ENCODE measurements around the gene ANKH. TPM values are rescaled to one million over a fixed set of nuclear protein-coding genes. Genes with fewer than 3 reads are reported as not detected.

Gene ANKH
- total RNA-seq, 1 experiment from 2014 or later: 13.9 TPM

- BruUV-seq (replicated peaks): no TSS peak
- peaks cover 8% of the 10 kb centered on the region for H3K4me1 ChIP-seq (ENCODE audit: insufficient read depth, low read length, poor library complexity, severe bottlenecking)
- intact Hi-C loops (cut with micrococcal nuclease; ENCODE audit: unreplicated experiment): no loop called here
- H3K36me3 ChIP-seq (ENCODE audit: insufficient read depth, low read length, poor library complexity, severe bottlenecking): no peaks in the 10 kb centered on the region
- ChIA-PET CTCF (no interaction called here), POLR2A (ENCODE audit: low non-redundant PET) (no interaction called here)
- H3K4me3 ChIP-seq (ENCODE audit: low read depth, low read length, poor library complexity, severe bottlenecking): no peak overlapping the region
- H3K27me3 ChIP-seq (replicated peaks; ENCODE audit: insufficient read depth, low read depth, low read length, poor library complexity): no peaks in the 10 kb centered on the region
- TF ChIP-seq EZH2 (IDR thresholded peaks at IDR 0.05; ENCODE audit: borderline replicate concordance, low read depth, low read length, poor library complexity, severe bottlenecking): no peak
- TF ChIP-seq, protein P1, sequence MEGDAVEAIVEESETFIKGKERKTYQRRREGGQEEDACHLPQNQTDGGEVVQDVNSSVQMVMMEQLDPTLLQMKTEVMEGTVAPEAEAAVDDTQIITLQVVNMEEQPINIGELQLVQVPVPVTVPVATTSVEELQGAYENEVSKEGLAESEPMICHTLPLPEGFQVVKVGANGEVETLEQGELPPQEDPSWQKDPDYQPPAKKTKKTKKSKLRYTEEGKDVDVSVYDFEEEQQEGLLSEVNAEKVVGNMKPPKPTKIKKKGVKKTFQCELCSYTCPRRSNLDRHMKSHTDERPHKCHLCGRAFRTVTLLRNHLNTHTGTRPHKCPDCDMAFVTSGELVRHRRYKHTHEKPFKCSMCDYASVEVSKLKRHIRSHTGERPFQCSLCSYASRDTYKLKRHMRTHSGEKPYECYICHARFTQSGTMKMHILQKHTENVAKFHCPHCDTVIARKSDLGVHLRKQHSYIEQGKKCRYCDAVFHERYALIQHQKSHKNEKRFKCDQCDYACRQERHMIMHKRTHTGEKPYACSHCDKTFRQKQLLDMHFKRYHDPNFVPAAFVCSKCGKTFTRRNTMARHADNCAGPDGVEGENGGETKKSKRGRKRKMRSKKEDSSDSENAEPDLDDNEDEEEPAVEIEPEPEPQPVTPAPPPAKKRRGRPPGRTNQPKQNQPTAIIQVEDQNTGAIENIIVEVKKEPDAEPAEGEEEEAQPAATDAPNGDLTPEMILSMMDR (conservative IDR thresholded peaks at IDR 0.05; ENCODE audit: low read depth, low read length): no peak
- no peak for DNase-seq (ENCODE audit: low spot score)
- H3K27ac ChIP-seq (ENCODE audit: low read depth, low read length, poor library complexity, severe bottlenecking): no peak overlapping the region
- H3K9me3 ChIP-seq (ENCODE audit: low read depth, low read length, poor library complexity, severe bottlenecking): no peaks in the 10 kb centered on the region
These were observed 202.2 kb downstream of the ANKH start for GRCh38 chr5:14669415-14669814.

DNA sequence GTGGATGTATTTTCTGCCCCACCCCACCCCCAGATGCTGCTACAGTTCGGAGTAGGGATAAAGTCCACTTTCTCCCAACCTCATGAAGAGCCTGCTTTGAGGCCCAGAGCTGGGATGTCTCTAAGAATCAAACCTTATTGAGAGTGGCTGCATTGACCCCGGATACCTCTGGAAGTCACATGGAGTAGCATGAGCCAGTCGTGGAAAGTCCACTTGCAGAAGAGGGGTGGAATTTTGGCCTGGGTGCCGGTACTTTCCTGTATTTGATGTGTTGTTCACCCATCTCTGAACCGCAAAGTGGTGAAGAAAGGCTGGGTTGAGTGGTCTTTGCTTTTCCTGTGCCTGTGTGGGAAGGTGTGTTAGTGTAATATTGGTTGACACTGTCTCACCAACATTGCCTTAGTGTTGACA lies 203.4 kb downstream of the ANKH start:
- BruUV-seq (replicated peaks): no TSS peak
- no peaks in the 10 kb centered on the region for H3K27me3 ChIP-seq (replicated peaks; ENCODE audit: insufficient read depth, low read depth, low read length, poor library complexity)
- intact Hi-C loops (cut with micrococcal nuclease; ENCODE audit: unreplicated experiment): no loop called here
- no peak overlapping the region for H3K4me3 ChIP-seq (ENCODE audit: low read depth, low read length, poor library complexity, severe bottlenecking)
- TF ChIP-seq, protein P1 (conservative IDR thresholded peaks at IDR 0.05; ENCODE audit: low read depth, low read length): no peak
- no peak for TF ChIP-seq EZH2 (IDR thresholded peaks at IDR 0.05; ENCODE audit: borderline replicate concordance, low read depth, low read length, poor library complexity, severe bottlenecking)
- ChIA-PET CTCF (no interaction called here), POLR2A (ENCODE audit: low non-redundant PET) (no interaction called here)
- no peaks in the 10 kb centered on the region for H3K36me3 ChIP-seq (ENCODE audit: insufficient read depth, low read length, poor library complexity, severe bottlenecking)
- no peak overlapping the region for H3K27ac ChIP-seq (ENCODE audit: low read depth, low read length, poor library complexity, severe bottlenecking)
- no peak for DNase-seq (ENCODE audit: low spot score)
- peaks cover 11% of the 10 kb centered on the region for H3K4me1 ChIP-seq (ENCODE audit: insufficient read depth, low read length, poor library complexity, severe bottlenecking)
- H3K9me3 ChIP-seq (ENCODE audit: low read depth, low read length, poor library complexity, severe bottlenecking): no peaks in the 10 kb centered on the region

GRCh38 chr5:14667770-14668169 lies 203.8 kb downstream of the ANKH start:
- CTCF ChIA-PET: no interaction called here
- no peak for DNase-seq (ENCODE audit: low spot score)

More at GRCh38 chr5:14667770-14668169, 203.8 kb downstream of the ANKH start:
- H3K4me1 ChIP-seq (ENCODE audit: insufficient read depth, low read length, poor library complexity, severe bottlenecking): peaks cover 11% of the 10 kb centered on the region
- no peaks in the 10 kb centered on the region for H3K27me3 ChIP-seq (replicated peaks; ENCODE audit: insufficient read depth, low read depth, low read length, poor library complexity)
- BruUV-seq (replicated peaks): no TSS peak
- H3K36me3 ChIP-seq (ENCODE audit: insufficient read depth, low read length, poor library complexity, severe bottlenecking): no peaks in the 10 kb centered on the region
- no peak overlapping the region for H3K27ac ChIP-seq (ENCODE audit: low read depth, low read length, poor library complexity, severe bottlenecking)
- no peaks in the 10 kb centered on the region for H3K9me3 ChIP-seq (ENCODE audit: low read depth, low read length, poor library complexity, severe bottlenecking)
- no peak overlapping the region for H3K4me3 ChIP-seq (ENCODE audit: low read depth, low read length, poor library complexity, severe bottlenecking)
- TF ChIP-seq, protein P1 (conservative IDR thresholded peaks at IDR 0.05; ENCODE audit: low read depth, low read length): no peak
- no peak for TF ChIP-seq EZH2 (IDR thresholded peaks at IDR 0.05; ENCODE audit: borderline replicate concordance, low read depth, low read length, poor library complexity, severe bottlenecking)
- POLR2A ChIA-PET (ENCODE audit: low non-redundant PET): no interaction called here
- intact Hi-C loops (cut with micrococcal nuclease; ENCODE audit: unreplicated experiment): no loop called here
